A673 (cell line): Measurements from ENCODE around the gene HOXD8. TPM values are rescaled to one million over a fixed set of nuclear protein-coding genes. Genes with fewer than 3 reads are reported as not detected.
A peak's percentile ranks its signal among the peaks of the same experiment; 100 is the strongest.

Experiments used
- BruUV-seq: library from RNA; stranded (reverse); fragments of 400-500 nt; replicated peaks from 2 replicates; lab custom pipeline; 2021; lab: Mats Ljungman, UMichigan
- CTCF ChIA-PET: fragments of 300-600 bp; sonication (Branson Sonifier 250); formaldehyde crosslinking; loops from one replicate; lab custom pipeline; 2022; ENCODE audit warnings: antibody characterized with exemption; lab: Charles Lee
- POLR2A ChIA-PET: fragments of 300-600 bp; sonication (Branson Sonifier 250); formaldehyde crosslinking; loops from one replicate; lab custom pipeline; 2022; ENCODE audit warnings: antibody characterized with exemption; ENCODE audit not compliant: low non-redundant PET; lab: Charles Lee
- DNase-seq: peaks from one replicate; pipeline ENCODE4 v3.0.0-alpha.2; 2015; ENCODE audit warnings: low spot score
- H3K27ac ChIP-seq: fragments of 200-600 bp; sonication (generic); 2 replicates; pipeline ENCODE4 v1.5.1; 2016; ENCODE audit warnings: mixed run types, low read depth, mild to moderate bottlenecking, mixed read lengths, antibody characterized with exemption, low read length; ENCODE audit not compliant: poor library complexity, severe bottlenecking
- H3K27me3 ChIP-seq: fragments of 200-600 bp; sonication (generic); replicated peaks from 2 replicates; pipeline ENCODE4 v1.6.1; 2017; ENCODE audit warnings: mixed run types, low read depth, mild to moderate bottlenecking, mixed read lengths, antibody characterized with exemption, low read length; ENCODE audit not compliant: insufficient read depth, poor library complexity
- H3K36me3 ChIP-seq: fragments of 200-600 bp; sonication (generic); 2 replicates; pipeline ENCODE4 v1.6.1; 2016; ENCODE audit warnings: mixed run types, mild to moderate bottlenecking, mixed read lengths, antibody characterized with exemption, low read length; ENCODE audit not compliant: insufficient read depth, poor library complexity, severe bottlenecking
- H3K4me1 ChIP-seq: fragments of 200-600 bp; sonication (generic); 2 replicates; pipeline ENCODE4 v1.6.1; 2017; ENCODE audit warnings: mixed run types, mild to moderate bottlenecking, mixed read lengths, antibody characterized with exemption, low read length; ENCODE audit not compliant: insufficient read depth, poor library complexity, severe bottlenecking
- H3K4me3 ChIP-seq: fragments of 200-600 bp; sonication (generic); 2 replicates; pipeline ENCODE4 v1.5.1; 2016; ENCODE audit warnings: low read depth, mixed run types, mild to moderate bottlenecking, mixed read lengths, low read length; ENCODE audit not compliant: poor library complexity, severe bottlenecking
- H3K9me3 ChIP-seq: fragments of 200-600 bp; sonication (generic); 2 replicates; pipeline ENCODE4 v1.6.1; 2016; ENCODE audit warnings: mixed run types, low read depth, mild to moderate bottlenecking, mixed read lengths, antibody characterized with exemption, low read length; ENCODE audit not compliant: poor library complexity, severe bottlenecking
- CTCF ChIP-seq: fragments of 300-800, 200-600 bp; sonication (generic); conservative IDR thresholded peaks from 2 replicates; pipeline ENCODE4 v1.5.1; 2017; ENCODE audit warnings: low read depth, mild to moderate bottlenecking, antibody characterized with exemption, low read length, moderate library complexity, mixed read lengths
- EZH2 ChIP-seq: fragments of 200-600 bp; sonication (generic); IDR thresholded peaks from 2 replicates; pipeline ENCODE4 v1.6.1; 2017; ENCODE audit warnings: borderline replicate concordance, low read depth, mild to moderate bottlenecking, mixed read lengths, antibody characterized with exemption, low read length; ENCODE audit not compliant: poor library complexity, severe bottlenecking
- intact Hi-C: fragments of 100-400 bp; cut with micrococcal nuclease; formaldehyde crosslinking; loops from one replicate; pipeline ENCODE4 v1.10.0; 2022; ENCODE audit not compliant: unreplicated experiment
- total RNA-seq: library from RNA; stranded (reverse); gene quantifications from 2 replicates; pipeline ENCODE4 v1.2.3, GENCODE V29; 2021

HOXD8 gene
- total RNA-seq, 1 experiment from 2014 or later, result 56.8 TPM

GRCh38 chr2:176130147-176130956 is 847 bp downstream of the HOXD8 start:
- TF ChIP-seq CTCF (no peak), EZH2 (no peak)
- Histone ChIP-seq H3K4me3 (peak overlapping the region; percentile 62), H3K27me3 (no peaks in the 10 kb centered on the region), H3K36me3 (peaks cover 4% of the 10 kb centered on the region), H3K4me1 (peaks cover 58% of the 10 kb centered on the region), H3K27ac (peak overlapping the region; percentile 98), H3K9me3 (no peaks in the 10 kb centered on the region)
- ChIA-PET POLR2A (interaction anchor here (0.6 to 0.7 kb wide), 5 partner anchors 10 to 1133 kb away, joined by 3 to 9 read pairs (median 4); no protein-coding TSS in a partner anchor), CTCF (interaction anchor here (0.9 to 1.7 kb wide), 3 partner anchors 9 to 521 kb away, joined by 3 to 10 read pairs (median 4); no protein-coding TSS in a partner anchor)
- peak; percentile 91 for DNase-seq
- intact Hi-C loops, result loop anchor here (2.0 kb wide), 1 partner anchor 1016 kb away; no protein-coding TSS in a partner anchor
- no TSS peak for BruUV-seq

DNA sequence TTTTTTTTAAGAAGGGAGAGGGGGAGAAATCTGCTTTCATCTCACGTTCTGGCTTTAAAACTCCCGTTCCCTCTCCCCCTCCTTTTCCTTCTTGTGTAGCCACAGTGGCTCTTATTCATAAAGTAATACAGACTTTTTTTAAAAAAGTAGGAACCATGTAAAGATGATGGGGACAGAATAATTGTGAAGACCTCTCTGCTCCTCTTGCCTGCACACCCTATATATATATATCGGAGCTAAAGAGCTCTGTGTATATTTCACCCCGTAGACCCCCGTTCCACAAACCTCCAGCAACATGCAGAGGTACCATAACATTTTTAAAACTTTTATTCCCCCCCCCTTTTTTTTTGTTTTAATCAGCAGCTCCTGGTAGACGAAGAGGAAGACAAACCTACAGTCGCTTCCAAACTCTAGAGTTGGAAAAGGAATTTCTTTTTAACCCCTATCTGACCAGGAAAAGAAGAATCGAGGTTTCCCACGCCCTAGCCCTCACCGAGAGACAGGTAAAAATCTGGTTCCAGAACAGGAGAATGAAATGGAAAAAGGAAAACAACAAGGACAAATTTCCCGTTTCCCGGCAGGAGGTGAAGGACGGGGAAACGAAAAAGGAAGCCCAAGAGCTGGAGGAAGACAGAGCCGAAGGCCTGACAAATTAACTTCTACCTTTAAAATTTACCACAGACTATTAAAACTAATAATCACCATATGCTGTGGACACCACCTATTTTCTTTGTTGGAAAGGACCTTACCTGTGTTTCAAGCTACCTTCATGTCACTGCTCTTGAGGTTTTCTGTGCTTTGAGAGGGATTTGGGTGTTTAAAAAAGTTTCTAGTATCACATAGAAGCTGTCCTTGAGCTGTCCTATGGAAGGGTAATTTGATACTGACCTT is 1.7 kb downstream of the HOXD8 start:
- Histone ChIP-seq H3K4me1 (peaks cover 52% of the 10 kb centered on the region), H3K4me3 (peak overlapping the region; percentile 62), H3K27ac (peak overlapping the region; percentile 98), H3K27me3 (no peaks in the 10 kb centered on the region), H3K9me3 (no peaks in the 10 kb centered on the region), H3K36me3 (peaks cover 4% of the 10 kb centered on the region)
- BruUV-seq, result TSS peak; percentile 84
- POLR2A ChIA-PET, result interaction anchor here (0.6 to 0.7 kb wide), 6 partner anchors 8 to 1132 kb away, joined by 3 to 9 read pairs (median 4); no protein-coding TSS in a partner anchor
- CTCF ChIA-PET, result interaction anchor here (0.6 to 1.7 kb wide), 4 partner anchors 423 to 558 kb away, joined by 3 to 10 read pairs (median 4); no protein-coding TSS in a partner anchor
- TF ChIP-seq EZH2 (no peak), CTCF (no peak)
- intact Hi-C loops, result loop anchor here (2.0 kb wide), 1 partner anchor 1016 kb away; no protein-coding TSS in a partner anchor
- peak; percentile 22 for DNase-seq

- peak overlapping the region; percentile 98 for H3K27ac ChIP-seq
- peaks cover 4% of the 10 kb centered on the region for H3K36me3 ChIP-seq
- intact Hi-C loops, result loop anchor here (2.0 kb wide), 1 partner anchor 1015 kb away; no protein-coding TSS in a partner anchor
- no TSS peak for BruUV-seq
- no peaks in the 10 kb centered on the region for H3K27me3 ChIP-seq
- ChIA-PET POLR2A (interaction anchor here (0.7 kb wide), 1 partner anchor 8 kb away, joined by 8 read pairs; no protein-coding TSS in a partner anchor), CTCF (interaction anchor here (1.1 to 1.5 kb wide), 2 partner anchors 323 to 423 kb away, joined by 3 to 5 read pairs; no protein-coding TSS in a partner anchor)
- TF ChIP-seq CTCF (no peak), EZH2 (no peak)
- peak overlapping the region; percentile 62 for H3K4me3 ChIP-seq
- H3K9me3 ChIP-seq, result no peaks in the 10 kb centered on the region
- peaks cover 46% of the 10 kb centered on the region for H3K4me1 ChIP-seq
- no peak for DNase-seq
Measured at GRCh38 chr2:176131848-176132158, 2.3 kb downstream of the HOXD8 start.
